Liver (tissue), 3 donors: ENCODE measurements around the gene ANKMY1.

ENCODE experiments used
- ATF3 ChIP-seq: IDR thresholded peaks from 2 replicates; pipeline ENCODE4 v1.6.1; 2016; ENCODE audit warnings: antibody characterized with exemption
- CTCF ChIP-seq: fragments of 150-350 bp; IDR thresholded peaks from 2 replicates; pipeline ENCODE4 v1.5.1; 2017; ENCODE audit warnings: improper control_type of control experiment, low read depth, low read length; ENCODE audit not compliant: missing input control
- EGR1 ChIP-seq, 2 donors: IDR thresholded peaks; 2 replicates each; pipeline ENCODE4 v1.6.1; 2016 to 2018; ENCODE audit warnings: antibody characterized with exemption in 2 of 2, low read depth in 2 of 2
- FOXA1 ChIP-seq: IDR thresholded peaks from 2 replicates; pipeline ENCODE4 v1.6.1; 2016; ENCODE audit warnings: antibody characterized with exemption
- GABPA ChIP-seq, 2 donors: IDR thresholded peaks in 1 of 2; conservative IDR thresholded peaks in 1 of 2; 2 replicates each; pipeline ENCODE4 v1.6.1; 2016; ENCODE audit warnings: antibody characterized with exemption in 2 of 2, mild to moderate bottlenecking in 1 of 2, moderate library complexity in 1 of 2
- HNF4G ChIP-seq: IDR thresholded peaks from 2 replicates; pipeline ENCODE4 v1.6.1; 2016; ENCODE audit warnings: antibody characterized with exemption
- MAX ChIP-seq: IDR thresholded peaks from 2 replicates; pipeline ENCODE4 v1.6.1; 2016; ENCODE audit warnings: antibody characterized with exemption
- RAD21 ChIP-seq, 2 donors: IDR thresholded peaks; 2 replicates each; pipeline ENCODE4 v1.6.1; 2016; ENCODE audit warnings: antibody characterized with exemption in 2 of 2, mild to moderate bottlenecking in 2 of 2
- REST ChIP-seq: IDR thresholded peaks from 2 replicates; pipeline ENCODE4 v1.6.1; 2016; ENCODE audit warnings: antibody characterized with exemption, mild to moderate bottlenecking
- TAF1 ChIP-seq: conservative IDR thresholded peaks from 2 replicates; pipeline ENCODE4 v1.6.1; 2016; ENCODE audit warnings: antibody characterized with exemption, mild to moderate bottlenecking
- YY1 ChIP-seq: IDR thresholded peaks from 2 replicates; pipeline ENCODE4 v1.6.1; 2016; ENCODE audit warnings: antibody characterized with exemption, mild to moderate bottlenecking
- donor health status: healthy.
- donor health status: healthy.

GRCh38 chr2:240467659-240468302 is 90.0 kb downstream of the ANKMY1 start:
- no peak for TF ChIP-seq CTCF
- TF ChIP-seq RAD21 (IDR thresholded peaks at IDR 0.05): no peak
- TF ChIP-seq TAF1: no peak
- no peak for TF ChIP-seq EGR1 (IDR thresholded peaks at IDR 0.05; ENCODE audit: low read depth in 2 of 2)
- TF ChIP-seq REST: no peak
- no peak for TF ChIP-seq YY1
- no peak for TF ChIP-seq MAX
- no peak for TF ChIP-seq HNF4G
- TF ChIP-seq GABPA (IDR thresholded peaks at IDR 0.05 in 1 of 2, conservative IDR thresholded peaks at IDR 0.05 in 1 of 2): no peak
- TF ChIP-seq FOXA1: no peak
- TF ChIP-seq ATF3: no peak
